Measurements from ENCODE around the gene ASB16.

Gene ASB16

DNA sequence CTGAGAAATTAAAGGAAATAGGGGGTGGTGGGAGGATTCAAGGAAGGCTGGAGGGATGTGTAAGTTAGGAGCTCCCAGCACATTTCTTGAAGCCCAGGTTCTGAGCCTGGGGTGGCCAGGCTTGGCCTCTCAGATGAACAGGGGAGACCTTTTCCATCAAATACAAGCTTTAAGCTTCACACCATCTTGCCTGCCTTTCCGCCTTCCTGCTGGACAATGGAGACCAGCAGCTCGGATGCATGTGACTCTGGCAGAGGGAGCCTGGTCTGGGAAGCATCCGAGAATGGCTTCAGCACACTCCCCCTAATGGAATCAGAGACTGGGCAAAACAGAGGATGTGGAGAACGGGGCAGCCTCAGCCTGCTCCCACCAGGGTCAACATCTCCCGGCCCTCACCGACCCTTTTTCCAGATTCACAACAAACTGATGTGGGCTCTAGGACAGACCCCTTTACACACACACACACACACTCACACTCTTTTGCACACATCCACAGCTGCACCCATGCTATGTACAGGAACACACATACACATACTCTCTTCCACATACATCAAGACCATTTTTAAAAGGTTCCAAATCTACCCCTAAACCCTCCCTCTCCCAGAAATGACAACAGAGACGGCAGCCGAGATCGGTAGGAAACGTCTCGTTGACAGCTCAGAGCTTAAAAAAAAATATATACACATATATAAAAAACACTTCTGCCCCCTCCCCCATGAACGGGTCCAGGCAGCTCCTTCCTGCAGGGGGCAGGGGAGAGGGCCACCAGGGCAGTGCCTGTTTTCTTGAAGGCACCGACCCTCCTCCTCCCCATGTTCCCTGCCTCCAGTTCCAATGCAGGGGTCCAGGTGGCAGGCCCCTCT lies 35.7 kb downstream of the ASB16 start:
- Histone ChIP-seq H3K4me3 (ENCODE audit: low read depth, low read length) (no peak overlapping the region), H3K27ac (no peak overlapping the region), H3K36me3 (replicated peaks) (peaks cover 31% of the 10 kb centered on the region), H3K27me3 (replicated peaks) (no peaks in the 10 kb centered on the region)
- no peak for DNase-seq
- in situ Hi-C loops (cut with HindIII; ENCODE audit: low pct_ligation_motif_present, low sequenced_read_pairs) = loop anchor here (10.0 kb wide), 1 partner anchor 119 kb away; the partner anchor contains the start of gene SLC25A39
- TF ChIP-seq, protein P1, sequence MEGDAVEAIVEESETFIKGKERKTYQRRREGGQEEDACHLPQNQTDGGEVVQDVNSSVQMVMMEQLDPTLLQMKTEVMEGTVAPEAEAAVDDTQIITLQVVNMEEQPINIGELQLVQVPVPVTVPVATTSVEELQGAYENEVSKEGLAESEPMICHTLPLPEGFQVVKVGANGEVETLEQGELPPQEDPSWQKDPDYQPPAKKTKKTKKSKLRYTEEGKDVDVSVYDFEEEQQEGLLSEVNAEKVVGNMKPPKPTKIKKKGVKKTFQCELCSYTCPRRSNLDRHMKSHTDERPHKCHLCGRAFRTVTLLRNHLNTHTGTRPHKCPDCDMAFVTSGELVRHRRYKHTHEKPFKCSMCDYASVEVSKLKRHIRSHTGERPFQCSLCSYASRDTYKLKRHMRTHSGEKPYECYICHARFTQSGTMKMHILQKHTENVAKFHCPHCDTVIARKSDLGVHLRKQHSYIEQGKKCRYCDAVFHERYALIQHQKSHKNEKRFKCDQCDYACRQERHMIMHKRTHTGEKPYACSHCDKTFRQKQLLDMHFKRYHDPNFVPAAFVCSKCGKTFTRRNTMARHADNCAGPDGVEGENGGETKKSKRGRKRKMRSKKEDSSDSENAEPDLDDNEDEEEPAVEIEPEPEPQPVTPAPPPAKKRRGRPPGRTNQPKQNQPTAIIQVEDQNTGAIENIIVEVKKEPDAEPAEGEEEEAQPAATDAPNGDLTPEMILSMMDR (IDR thresholded peaks at IDR 0.05; ENCODE audit: low read depth, low read length, missing control alignments) = peak; percentile 55

DNA sequence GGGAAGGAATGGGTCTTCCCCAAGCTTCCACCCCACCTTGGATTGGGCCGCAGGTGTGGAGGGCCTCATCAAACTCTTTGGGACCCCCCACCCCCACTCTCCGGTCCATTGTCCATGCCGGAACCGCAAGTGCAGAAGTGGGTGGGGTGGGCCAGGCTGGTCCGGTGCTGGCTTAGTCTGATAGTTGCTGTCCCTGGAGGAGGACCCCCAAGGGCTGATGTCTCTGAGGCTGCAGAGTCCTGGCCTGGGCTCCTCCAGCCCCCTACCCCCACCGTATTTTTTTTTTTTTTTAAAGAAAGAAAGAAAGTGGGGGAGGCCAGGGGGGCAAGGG lies 36.3 kb downstream of the ASB16 start:
- no peaks in the 10 kb centered on the region for H3K27me3 ChIP-seq (replicated peaks)
- in situ Hi-C loops (cut with HindIII; ENCODE audit: low pct_ligation_motif_present, low sequenced_read_pairs) = loop anchor here (10.0 kb wide), 1 partner anchor 118 kb away; the partner anchor contains the start of gene SLC25A39
- H3K27ac ChIP-seq = no peak overlapping the region
- DNase-seq = no peak
- TF ChIP-seq, protein P1 (IDR thresholded peaks at IDR 0.05; ENCODE audit: low read depth, low read length, missing control alignments) = no peak
- H3K36me3 ChIP-seq (replicated peaks) = peaks cover 37% of the 10 kb centered on the region
- H3K4me3 ChIP-seq (ENCODE audit: low read depth, low read length) = no peak overlapping the region

DNA sequence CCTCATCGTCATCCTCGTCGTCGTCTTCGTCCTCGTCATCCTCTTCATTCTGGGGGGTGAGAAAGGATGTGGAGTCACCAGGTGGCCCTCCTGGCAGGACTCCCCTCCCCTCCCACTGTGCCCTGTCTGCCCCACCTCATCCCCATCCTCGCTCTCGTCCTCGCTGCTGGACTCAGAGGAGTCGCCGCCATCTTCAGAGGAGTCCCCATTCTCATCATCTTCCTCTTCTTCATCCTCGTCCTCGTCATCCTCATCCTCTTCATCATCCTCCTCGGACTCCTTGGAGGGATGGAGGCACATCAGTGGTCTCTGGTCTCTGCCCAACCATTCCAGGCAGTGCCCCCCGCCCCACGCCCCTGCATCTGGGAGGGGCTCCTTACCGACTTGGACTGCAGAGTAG lies 36.8 kb downstream of the ASB16 start:
- in situ Hi-C loops (cut with HindIII; ENCODE audit: low pct_ligation_motif_present, low sequenced_read_pairs) = loop anchor here (10.0 kb wide), 1 partner anchor 117 kb away; the partner anchor contains the start of gene SLC25A39
- DNase-seq = no peak
- Histone ChIP-seq H3K27ac (no peak overlapping the region), H3K4me3 (ENCODE audit: low read depth, low read length) (no peak overlapping the region), H3K27me3 (replicated peaks) (no peaks in the 10 kb centered on the region), H3K36me3 (replicated peaks) (peaks cover 37% of the 10 kb centered on the region)
- TF ChIP-seq, protein P1 (IDR thresholded peaks at IDR 0.05; ENCODE audit: low read depth, low read length, missing control alignments) = no peak

DNA sequence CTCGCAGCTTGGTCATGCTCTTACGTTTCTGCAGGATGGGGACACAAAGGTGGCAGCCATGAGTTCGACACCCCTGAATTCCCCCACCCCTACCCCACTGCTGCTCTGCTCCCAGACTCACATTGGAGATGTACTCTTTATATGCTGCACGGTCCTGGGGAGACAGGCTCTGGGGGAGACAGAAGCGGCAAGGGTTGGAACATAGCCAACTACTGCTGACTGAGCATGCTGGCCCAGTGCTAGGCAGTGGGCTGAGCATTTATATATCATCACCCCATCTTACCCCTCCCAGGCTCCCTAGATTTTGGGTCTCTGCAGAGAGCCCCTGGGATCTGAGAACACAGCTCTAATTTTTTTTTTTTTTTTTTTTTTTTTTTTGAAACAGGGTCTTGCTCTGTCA lies 37.2 kb downstream of the ASB16 start:
- DNase-seq = no peak
- in situ Hi-C loops (cut with HindIII; ENCODE audit: low pct_ligation_motif_present, low sequenced_read_pairs) = loop anchor here (10.0 kb wide), 1 partner anchor 117 kb away; the partner anchor contains the start of gene SLC25A39
- TF ChIP-seq, protein P1 (IDR thresholded peaks at IDR 0.05; ENCODE audit: low read depth, low read length, missing control alignments) = no peak

DNA sequence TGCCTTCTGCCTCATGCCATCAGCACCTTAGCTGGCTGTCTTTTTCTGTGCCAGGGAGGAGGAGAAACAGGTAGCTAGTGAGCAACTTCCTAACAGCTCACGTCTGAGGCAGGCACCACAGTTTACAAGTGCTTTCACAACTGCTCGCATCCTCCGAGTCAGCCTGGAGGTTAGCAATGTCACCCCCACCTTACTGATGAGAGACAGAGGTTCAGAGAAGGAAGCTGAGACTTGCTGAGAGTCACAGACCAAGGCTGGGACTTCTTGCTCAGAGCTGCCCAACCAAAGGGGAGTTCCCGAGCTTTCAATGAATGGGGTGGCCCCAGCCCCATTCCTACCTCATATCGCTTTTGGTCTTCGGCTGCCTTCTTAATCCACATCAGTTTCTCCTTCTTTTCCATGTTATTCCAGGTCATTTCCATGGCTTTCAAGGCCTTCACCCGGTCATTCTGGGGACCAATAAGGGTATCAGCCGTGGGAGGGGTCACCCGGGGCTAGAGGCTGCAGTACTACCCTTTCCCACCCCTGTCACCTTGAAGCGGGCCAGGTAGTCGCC lies 39.4 kb downstream of the ASB16 start:
- in situ Hi-C loops (cut with HindIII; ENCODE audit: low pct_ligation_motif_present, low sequenced_read_pairs) = loop anchor here (10.0 kb wide), 1 partner anchor 115 kb away; the partner anchor contains the start of gene SLC25A39
- TF ChIP-seq, protein P1 (IDR thresholded peaks at IDR 0.05; ENCODE audit: low read depth, low read length, missing control alignments) = no peak
- DNase-seq = no peak
- Histone ChIP-seq H3K4me3 (ENCODE audit: low read depth, low read length) (no peak overlapping the region), H3K27me3 (replicated peaks) (no peaks in the 10 kb centered on the region), H3K36me3 (replicated peaks) (peaks cover 50% of the 10 kb centered on the region), H3K27ac (no peak overlapping the region)

More for the DNA sequence above, 37.2 kb downstream of the ASB16 start:
- H3K27ac ChIP-seq = no peak overlapping the region
- no peaks in the 10 kb centered on the region for H3K27me3 ChIP-seq (replicated peaks)
- no peak overlapping the region for H3K4me3 ChIP-seq (ENCODE audit: low read depth, low read length)
- peaks cover 37% of the 10 kb centered on the region for H3K36me3 ChIP-seq (replicated peaks)
